LNCAP (cell line): ENCODE measurements around the gene LMTK3.

Experiments
- TF ChIP-seq, protein P1 (sequence below): fragments of 450-650 bp; IDR thresholded peaks from 2 replicates; pipeline ENCODE4 v1.5.1; 2017; ENCODE audit warnings: mild to moderate bottlenecking

Gene LMTK3

DNA sequence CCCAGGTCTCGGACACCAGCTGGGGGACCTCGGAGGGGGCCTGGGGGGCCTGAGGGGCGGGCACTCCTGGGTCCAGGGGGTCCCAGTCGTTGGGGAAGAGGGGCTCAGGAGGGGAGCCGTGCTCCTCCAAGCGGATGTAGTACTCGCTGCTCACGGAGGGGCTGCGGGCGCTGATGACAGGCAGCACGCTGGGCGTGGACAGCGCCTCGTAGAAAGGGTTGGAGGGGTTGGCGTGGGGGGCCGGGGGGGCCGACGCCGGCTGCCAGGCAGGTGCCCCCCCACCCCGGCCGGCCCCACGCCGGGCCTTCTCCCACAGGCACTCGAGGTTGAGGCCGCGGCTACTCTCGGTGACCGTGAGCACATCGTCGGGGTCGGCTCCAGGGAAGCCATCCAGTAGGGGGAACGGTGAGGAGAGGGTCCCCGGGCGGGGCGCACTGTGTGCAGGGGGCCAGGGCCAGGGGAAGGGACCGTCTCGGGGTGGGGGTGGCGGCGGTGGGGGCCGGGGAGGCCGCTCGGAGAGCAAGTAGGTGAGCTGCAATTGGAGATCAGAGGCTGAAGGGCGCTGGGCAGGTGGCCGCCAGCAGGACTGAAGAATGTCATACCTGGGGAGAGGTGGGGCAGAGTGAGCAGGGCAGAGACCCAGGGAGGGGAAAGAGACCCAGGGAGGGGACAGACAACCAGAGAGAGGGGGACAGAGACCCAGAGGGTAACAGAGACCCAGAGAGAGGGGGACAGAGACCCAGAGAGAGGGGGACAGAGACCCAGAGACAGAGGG is 12.1 kb downstream of the LMTK3 start:
- TF ChIP-seq, protein P1, sequence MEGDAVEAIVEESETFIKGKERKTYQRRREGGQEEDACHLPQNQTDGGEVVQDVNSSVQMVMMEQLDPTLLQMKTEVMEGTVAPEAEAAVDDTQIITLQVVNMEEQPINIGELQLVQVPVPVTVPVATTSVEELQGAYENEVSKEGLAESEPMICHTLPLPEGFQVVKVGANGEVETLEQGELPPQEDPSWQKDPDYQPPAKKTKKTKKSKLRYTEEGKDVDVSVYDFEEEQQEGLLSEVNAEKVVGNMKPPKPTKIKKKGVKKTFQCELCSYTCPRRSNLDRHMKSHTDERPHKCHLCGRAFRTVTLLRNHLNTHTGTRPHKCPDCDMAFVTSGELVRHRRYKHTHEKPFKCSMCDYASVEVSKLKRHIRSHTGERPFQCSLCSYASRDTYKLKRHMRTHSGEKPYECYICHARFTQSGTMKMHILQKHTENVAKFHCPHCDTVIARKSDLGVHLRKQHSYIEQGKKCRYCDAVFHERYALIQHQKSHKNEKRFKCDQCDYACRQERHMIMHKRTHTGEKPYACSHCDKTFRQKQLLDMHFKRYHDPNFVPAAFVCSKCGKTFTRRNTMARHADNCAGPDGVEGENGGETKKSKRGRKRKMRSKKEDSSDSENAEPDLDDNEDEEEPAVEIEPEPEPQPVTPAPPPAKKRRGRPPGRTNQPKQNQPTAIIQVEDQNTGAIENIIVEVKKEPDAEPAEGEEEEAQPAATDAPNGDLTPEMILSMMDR: no peak

DNA sequence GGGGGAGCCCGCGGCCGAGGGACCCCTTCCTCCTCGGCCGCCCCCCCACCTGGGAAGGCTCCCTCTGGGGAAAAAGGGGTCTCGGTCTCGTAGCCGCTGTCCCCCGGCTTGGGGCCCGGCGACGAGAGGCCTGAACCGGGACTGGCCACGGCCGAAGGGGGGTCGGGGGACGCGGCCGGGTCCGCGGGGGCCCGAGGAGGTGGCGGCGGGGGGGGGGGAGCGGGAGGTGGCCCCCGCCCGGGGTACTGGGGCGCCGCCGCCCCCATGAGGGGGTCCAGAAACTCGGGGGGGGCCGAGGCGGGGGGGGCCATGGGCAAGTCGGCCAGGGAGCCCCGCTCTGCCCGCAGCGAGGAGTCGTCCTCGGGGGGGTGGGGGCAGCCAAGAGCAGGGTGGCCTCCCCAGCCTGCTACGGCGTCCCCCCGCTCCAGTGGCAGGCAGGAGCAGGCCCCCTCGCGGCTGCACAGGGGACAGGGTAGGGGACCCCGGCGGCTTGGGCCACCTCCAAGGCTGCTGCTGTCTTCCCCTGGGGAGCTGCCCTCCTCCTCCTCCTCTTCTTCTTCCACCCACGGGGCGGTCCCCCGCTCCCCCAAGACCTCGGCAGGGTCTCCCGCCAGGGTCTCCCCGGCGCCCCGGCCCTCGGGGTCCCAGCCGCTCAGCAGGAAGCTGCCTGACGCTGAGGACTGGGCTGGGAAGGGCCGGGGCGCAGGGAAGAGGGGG is 12.9 kb downstream of the LMTK3 start:
- TF ChIP-seq, protein P1: no peak

GRCh38 chr19:48497728-48498594 is 13.7 kb downstream of the LMTK3 start:
- TF ChIP-seq, protein P1: no peak

- TF ChIP-seq, protein P1: no peak
Observed at GRCh38 chr19:48496959-48497727, 14.5 kb downstream of the LMTK3 start.

DNA sequence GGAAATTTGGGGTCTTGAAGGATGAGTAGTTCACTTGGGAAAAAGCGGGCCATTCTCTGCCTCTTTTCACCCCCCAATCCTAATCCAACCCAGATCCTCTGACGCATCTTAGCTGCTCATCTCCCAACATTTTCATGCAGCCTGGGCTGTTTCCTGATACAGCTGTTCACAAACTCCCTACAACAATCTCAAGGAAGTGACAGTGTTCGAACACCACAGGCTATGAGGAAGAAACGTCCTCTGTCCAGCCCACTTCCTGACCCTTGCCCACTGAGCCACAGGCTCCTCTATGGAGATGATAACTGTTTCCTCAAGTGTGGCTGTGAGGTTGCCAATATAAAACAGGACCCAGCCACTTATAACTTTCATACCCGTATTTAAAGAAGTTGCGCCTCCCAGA is 16.2 kb downstream of the LMTK3 start:
- TF ChIP-seq, protein P1: no peak

DNA sequence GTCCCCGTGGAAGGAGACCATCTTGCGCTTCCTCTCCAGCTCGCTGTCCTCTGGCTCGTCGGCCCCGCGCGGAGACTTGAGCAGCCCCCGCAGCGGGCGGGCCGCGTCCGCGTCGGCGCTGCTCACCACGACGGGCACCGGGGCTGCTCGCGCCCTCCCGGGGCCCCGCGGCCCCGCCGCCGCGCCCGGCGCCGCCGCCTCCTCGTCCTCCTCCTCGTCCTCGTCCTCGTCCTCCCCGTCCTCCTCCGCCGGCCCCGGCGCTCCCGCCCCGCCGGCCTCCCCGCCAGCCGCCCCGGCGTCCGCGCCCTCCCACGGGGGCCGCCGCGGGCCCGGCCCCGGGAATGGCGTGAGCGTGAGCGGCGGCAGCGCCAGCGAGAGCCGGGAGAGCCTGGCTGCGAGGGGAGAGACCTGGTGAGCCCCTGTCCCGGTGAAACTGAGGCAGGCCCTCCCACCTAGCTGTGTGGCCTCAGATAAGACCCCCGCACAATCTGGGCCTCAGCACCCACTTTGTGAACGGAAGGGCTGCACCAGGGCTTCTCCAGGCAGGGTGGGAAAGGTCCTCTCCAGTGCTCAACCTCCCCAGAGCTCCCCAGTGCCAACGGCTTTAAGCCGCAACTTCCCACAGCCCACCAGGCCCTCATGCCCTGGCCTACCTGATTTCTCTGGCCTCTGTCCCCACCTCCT is 17.8 kb downstream of the LMTK3 start:
- TF ChIP-seq, protein P1: no peak
